Stimulated activated CD4-positive, alpha-beta T cell treated with anti-CD3 and anti-CD28 coated beads, TNF-alpha, amount 100 ng/mL, for 48 hours (primary cell): ENCODE measurements around the gene C15orf39.
"Not testable (repeated sequence)": the region's sequence is repeated elsewhere in the genome, so short reads cannot be mapped to it uniquely, and the experiment has no call there.

Source experiments
- DNase-seq, 3 donors: peaks; one replicate each; pipeline ENCODE4 v3.0.0-alpha.2; 2020; ENCODE audit warnings: low read depth in 3 of 3

C15orf39 gene

GRCh38 chr15:75231836-75232235 lies 30.2 kb downstream of the C15orf39 start:
- no peak for DNase-seq

- no peak for DNase-seq
Measured at GRCh38 chr15:75232252-75232813, 30.7 kb downstream of the C15orf39 start.

- no peak for DNase-seq
Measured at GRCh38 chr15:75232826-75233503, 31.3 kb downstream of the C15orf39 start.

GRCh38 chr15:75233504-75234190 lies 32.0 kb downstream of the C15orf39 start:
- DNase-seq: no peak

DNA sequence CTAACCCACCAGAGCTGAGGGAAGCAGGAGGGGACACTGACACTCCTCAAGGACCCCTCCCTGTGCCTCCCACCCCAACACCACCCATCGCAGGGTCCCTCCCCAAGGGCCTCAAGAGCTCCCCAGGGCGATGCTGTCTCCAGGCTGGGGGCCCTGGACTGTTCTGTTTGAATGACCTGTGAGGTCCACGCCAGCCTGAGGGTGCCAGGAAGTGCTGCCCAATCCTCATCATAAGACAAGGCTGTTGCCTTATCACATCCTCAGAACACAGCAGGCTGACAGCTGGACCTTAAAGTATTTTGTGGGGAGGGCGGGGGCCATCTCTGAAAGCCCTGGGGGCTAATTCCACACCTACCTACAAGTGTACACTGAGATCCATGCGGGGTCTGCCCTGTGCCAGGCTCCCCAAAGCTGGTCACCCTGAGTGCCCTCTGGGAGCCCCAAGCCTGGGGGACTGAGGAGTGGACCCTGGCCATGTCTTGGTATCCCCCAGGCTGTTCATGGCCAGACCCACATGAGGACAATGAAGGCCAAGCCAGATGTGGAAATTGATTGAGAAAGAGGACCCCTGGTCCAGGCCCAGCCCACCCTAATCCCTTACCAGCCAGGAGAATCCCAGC lies 32.6 kb downstream of the C15orf39 start:
- no peak for DNase-seq

- DNase-seq: no peak
Measured at GRCh38 chr15:75235051-75235673, 33.5 kb downstream of the C15orf39 start.

DNA sequence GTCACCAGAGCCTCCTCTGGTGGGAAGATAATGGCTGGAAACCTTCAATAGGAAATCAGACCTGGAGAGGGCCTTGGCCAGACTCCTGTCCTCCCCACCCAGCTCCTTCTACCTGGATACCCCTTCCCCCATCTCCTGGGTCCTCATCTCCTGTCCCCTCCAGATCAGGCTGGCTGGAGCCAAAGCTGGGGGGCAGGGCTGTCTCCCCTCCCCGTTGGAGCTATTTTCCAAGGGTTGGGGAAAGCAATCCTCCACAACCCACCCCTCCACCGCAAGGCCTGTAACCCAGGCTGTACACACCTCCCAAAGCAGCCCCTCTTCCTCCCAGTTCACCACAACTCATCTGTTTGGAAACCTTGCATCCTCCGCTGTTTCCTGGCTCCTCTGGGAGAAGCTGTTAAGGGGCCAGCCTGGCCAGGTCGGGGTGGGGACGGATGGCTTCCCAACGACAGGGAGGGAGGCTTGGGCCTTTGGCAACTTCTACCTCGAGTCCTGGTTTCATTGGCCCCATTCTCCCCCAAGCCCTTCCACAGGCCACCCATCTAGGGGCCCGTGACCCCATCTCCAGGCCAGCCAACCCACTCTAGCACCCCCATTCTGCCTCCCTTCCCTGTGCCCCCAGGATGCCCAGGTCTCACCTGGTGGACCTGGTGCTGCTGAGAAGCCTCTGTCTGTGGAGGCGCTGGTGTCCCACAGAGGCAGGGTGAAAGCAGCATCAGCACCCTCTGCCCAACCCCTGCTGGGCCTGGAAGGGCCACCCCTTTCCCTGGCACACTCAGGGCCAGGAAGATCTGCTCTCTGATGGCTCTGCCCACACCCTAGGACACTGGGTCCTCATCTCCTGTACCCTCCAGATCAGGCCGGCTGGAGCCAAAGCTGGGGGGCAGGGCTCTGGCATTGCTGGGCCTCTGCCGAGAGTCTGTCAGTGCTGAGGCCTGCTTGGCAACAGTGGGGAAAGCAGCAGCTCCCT lies 34.4 kb downstream of the C15orf39 start:
- no peak for DNase-seq

DNA sequence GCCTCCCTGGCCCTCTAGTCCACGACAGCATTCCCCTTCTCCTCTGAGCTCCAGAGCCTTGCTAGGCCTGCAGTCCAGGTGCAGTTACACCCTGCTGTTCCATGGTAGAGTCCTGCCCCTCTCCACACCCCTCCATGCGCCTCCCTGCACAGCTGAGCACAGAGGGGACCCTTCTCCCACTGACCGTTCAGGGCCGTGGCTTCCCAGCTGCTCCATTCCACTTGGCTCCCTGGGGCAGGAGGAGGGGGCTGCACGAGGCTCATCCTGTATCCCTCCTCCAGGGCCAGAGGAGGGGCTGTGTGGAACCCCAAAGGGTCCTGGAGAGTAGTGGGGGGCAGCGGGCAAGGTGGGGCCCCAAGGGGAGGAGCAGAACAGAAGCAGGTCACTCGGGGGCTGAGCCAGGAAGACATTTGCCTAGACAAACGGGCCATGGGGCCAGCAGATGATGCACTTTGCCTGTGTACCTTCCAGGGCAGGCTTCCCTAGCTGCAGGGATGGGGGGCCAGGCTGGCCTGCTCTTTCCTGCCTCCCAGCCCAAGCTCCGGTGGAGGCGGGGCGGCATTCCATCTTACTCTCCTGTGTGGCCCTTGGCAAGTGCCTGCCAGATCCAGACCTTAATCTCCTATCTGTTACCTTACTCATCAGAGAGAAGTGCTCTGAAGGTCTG lies 35.8 kb downstream of the C15orf39 start:
- no peak for DNase-seq

DNA sequence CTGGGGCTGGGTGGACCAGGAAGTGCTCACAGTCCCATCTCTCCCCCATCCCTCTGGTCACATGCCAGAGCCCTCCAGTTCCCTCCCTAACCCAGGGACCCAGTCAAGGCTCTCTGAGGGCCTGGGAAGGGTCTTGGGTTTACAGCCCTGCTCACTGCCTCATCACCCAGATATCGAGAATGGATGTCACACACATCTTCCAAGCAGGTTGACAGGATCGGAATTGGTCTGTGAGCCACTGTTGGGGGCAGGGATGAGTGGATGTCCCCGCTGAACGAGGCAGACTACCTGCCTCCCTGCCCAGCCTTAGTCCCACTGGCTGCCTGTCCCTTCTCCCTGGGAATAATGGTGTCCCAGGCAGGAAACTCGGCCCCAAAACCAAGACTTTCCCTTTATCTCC lies 36.5 kb downstream of the C15orf39 start:
- no peak for DNase-seq

DNA sequence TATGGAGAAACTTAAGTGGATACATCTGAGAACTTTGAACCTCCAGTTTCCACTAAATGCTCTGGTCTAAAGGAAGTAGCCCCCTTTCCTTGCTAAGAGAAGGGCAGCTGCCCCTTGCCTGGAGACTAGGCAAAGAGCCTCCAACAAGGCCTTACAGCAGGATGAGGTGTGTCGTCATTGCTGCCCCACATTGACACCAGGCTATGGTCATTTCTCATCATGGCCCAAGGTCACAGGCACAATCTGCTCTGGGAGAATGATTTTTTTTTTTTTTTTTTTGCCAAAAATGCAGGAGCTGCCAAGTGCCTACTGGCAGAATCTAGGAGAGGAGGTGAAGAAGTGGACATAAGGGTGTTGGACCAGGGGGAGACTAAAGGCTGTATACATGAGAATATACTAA lies 44.1 kb downstream of the C15orf39 start:
- DNase-seq: not testable (repeated sequence)

GRCh38 chr15:75248991-75249390 lies 47.3 kb downstream of the C15orf39 start:
- not testable (repeated sequence) for DNase-seq

DNA sequence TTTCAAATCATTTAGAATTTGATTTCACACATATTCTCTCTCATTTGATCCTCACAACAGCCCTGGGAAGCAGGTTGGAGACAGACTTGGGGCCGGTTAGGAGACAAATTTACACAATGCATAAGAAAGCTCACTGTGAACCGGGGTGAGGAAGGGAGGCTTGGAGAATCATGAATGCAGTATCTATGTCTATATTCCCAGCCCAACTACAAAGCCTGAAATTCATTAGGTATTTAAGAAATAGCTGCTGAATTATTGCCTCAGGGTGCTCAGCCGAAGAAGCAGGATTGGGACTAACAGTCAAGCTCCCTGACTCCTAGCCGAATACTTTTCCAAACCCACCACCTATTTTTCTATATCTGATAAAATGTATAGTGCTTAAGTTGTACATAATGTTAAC lies 48.0 kb downstream of the C15orf39 start:
- no peak for DNase-seq

GRCh38 chr15:75251343-75251742 lies 49.7 kb downstream of the C15orf39 start:
- DNase-seq: not testable (repeated sequence)

DNA sequence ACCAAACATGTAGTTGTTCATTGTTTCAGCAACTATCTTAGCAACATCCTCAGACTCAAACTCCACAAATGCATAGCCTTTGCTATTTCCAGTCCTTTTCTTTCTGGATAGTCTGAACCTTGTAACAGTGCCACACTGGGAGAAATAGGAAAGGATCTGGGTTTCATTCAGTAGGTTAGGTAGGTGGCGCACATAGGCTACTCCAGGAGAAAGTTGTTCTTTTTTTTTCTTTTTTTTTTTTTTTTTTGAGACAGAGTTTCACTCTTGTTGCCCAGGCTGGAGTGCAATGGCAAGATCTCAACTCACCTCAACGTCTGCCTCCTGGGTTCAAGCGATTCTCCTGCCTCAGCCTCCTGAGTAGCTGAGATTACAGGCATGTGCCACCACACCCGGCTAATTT lies 50.6 kb downstream of the C15orf39 start:
- DNase-seq: not testable (repeated sequence)

- DNase-seq: not testable (repeated sequence)
Measured at GRCh38 chr15:75258034-75258433, 56.4 kb downstream of the C15orf39 start, which contains the start of gene GOLGA6C. GOLGA6C (plus strand) TSS chr15:75258334; CDS start chr15:75258599, 265 bp downstream.

GRCh38 chr15:75258620-75259343 lies 57.1 kb downstream of the C15orf39 start:
- DNase-seq: not testable (repeated sequence)

DNA sequence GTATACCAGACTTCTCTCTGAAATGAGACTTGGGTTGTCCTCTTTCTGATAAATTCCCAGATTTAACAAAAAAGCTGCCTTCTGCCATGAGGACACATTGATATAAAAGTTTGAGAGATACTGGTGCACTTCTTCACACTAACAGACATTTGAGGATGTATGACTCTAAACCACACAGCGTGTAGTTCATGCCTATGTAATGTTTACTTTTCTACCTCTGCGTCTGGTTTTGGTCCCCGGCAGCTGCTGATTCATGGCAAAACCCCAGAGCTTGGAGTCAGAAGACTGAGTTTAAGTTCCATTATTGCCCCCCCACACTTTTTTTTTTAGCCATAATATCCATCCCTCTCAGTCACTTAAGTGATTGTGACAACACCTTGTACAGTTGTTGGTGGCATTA lies 58.2 kb downstream of the C15orf39 start:
- not testable (repeated sequence) for DNase-seq
